Parathyroid adenoma (tissue), 2 donors: ENCODE results near the gene KRT37.
"Not testable (repeated sequence)": the region's sequence is repeated elsewhere in the genome, so short reads cannot be mapped to it uniquely, and the experiment has no call there.

Experiments used
- H2AFZ ChIP-seq: fragments of 300-600 bp; sonication (generic); one replicate; pipeline ENCODE4 v1.7.0; 2017; ENCODE audit warnings: antibody characterized with exemption, mild to moderate bottlenecking
- H3K27ac ChIP-seq: fragments of 300-600 bp; sonication (generic); one replicate; pipeline ENCODE4 v1.7.0; 2017
- H3K27me3 ChIP-seq: fragments of 300-600 bp; sonication (generic); one replicate; pipeline ENCODE4 v1.7.0; 2017; ENCODE audit warnings: low read length; ENCODE audit not compliant: control insufficient read depth, insufficient read depth
- H3K36me3 ChIP-seq: fragments of 300-600 bp; sonication (generic); one replicate; pipeline ENCODE4 v1.7.0; 2017; ENCODE audit warnings: low read length; ENCODE audit not compliant: control insufficient read depth, insufficient read depth
- H3K4me1 ChIP-seq: fragments of 300-600 bp; sonication (generic); one replicate; pipeline ENCODE4 v1.7.0; 2017; ENCODE audit warnings: control low read depth
- H3K4me2 ChIP-seq: fragments of 300-600 bp; sonication (generic); one replicate; pipeline ENCODE4 v1.7.0; 2017; ENCODE audit warnings: low read length
- H3K4me3 ChIP-seq: fragments of 300-600 bp; sonication (generic); one replicate; pipeline ENCODE4 v1.7.0; 2017; ENCODE audit warnings: low read depth, low read length
- H3K79me2 ChIP-seq: fragments of 300-600 bp; sonication (generic); one replicate; pipeline ENCODE4 v1.7.0; 2017; ENCODE audit warnings: control low read depth
- H3K9ac ChIP-seq: fragments of 300-600 bp; sonication (generic); one replicate; pipeline ENCODE4 v1.7.0; 2017; ENCODE audit warnings: mild to moderate bottlenecking
- H3K9me3 ChIP-seq: fragments of 300-600 bp; sonication (generic); one replicate; pipeline ENCODE4 v1.7.0; 2017; ENCODE audit warnings: low read length; ENCODE audit not compliant: control insufficient read depth
- TF ChIP-seq, protein P1 (sequence below): fragments of 300-600 bp; sonication (generic); IDR thresholded peaks from one replicate; pipeline ENCODE4 v1.7.0; 2017; ENCODE audit warnings: antibody characterized with exemption, mild to moderate bottlenecking
- donor health status: primary hyperparathyroidism.

The KRT37 gene

DNA sequence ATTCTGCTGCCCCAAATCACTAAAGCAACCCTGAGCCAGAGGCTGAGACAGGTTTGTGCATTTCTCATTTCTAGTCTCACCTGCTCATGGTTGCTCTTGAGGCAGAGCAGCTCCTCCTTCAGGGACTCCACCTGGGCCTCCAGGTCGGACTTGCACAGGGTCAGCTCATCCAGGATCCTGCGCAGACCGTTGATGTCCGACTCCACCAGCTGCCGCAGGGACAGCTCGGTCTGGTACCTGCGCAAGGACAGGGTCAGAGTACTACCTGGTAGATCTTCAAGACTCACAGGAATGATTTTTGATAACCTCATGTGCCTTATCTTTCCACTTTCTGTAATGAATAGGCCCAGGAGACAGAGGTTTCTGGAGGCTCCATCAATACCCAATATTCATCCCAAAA lies 28.0 kb downstream of the KRT37 start:
- H3K9me3 ChIP-seq = no peaks in the 10 kb centered on the region
- H3K27me3 ChIP-seq = no peaks in the 10 kb centered on the region
- no peaks in the 10 kb centered on the region for H3K4me1 ChIP-seq
- TF ChIP-seq, protein P1, sequence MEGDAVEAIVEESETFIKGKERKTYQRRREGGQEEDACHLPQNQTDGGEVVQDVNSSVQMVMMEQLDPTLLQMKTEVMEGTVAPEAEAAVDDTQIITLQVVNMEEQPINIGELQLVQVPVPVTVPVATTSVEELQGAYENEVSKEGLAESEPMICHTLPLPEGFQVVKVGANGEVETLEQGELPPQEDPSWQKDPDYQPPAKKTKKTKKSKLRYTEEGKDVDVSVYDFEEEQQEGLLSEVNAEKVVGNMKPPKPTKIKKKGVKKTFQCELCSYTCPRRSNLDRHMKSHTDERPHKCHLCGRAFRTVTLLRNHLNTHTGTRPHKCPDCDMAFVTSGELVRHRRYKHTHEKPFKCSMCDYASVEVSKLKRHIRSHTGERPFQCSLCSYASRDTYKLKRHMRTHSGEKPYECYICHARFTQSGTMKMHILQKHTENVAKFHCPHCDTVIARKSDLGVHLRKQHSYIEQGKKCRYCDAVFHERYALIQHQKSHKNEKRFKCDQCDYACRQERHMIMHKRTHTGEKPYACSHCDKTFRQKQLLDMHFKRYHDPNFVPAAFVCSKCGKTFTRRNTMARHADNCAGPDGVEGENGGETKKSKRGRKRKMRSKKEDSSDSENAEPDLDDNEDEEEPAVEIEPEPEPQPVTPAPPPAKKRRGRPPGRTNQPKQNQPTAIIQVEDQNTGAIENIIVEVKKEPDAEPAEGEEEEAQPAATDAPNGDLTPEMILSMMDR = no peak
- H2AFZ ChIP-seq = no peak overlapping the region
- no peak overlapping the region for H3K9ac ChIP-seq
- H3K36me3 ChIP-seq = no peaks in the 10 kb centered on the region
- H3K27ac ChIP-seq = no peak overlapping the region
- no peaks in the 10 kb centered on the region for H3K79me2 ChIP-seq
- H3K4me3 ChIP-seq = no peak overlapping the region
- no peak overlapping the region for H3K4me2 ChIP-seq

DNA sequence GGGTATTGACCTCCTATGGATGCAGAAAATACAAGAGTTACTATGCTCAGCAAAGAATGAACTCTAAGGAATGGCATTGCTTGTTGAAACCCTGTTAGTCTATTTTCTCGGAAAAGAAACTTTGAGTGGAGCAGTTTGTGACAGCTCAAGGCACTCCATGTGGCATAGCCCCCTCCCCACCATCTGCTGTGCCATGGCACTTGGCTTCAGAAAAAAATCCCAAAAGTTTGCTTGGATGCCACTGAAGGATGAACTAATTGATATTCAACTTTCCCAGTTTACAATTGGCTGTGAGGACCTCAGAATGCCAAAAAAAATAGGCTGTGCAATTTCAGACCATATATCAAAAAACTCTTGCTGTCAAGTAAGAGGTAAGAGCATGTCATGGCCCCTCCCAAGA lies 28.8 kb downstream of the KRT37 start:
- TF ChIP-seq, protein P1 = no peak
- no peak overlapping the region for H3K27ac ChIP-seq

DNA sequence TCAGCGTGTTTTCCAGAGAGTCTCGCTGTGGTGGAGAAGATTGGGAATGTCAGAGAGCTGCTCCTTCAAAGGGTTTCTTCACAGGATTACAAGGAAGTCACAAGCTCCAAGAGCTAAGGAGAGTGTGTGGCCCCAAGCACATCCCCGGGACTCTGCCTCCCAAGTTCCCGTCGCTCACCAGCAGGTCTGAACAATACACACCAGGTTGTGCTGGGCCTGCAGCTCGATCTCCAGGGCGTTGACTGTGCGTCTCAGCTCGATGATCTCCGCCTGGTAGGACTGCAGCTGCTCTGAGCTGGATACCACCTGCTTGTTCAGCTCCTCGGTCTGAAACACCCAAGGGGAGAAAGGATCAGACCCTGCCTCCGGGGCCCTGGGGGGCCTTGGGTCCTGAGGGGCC lies 29.3 kb downstream of the KRT37 start:
- H3K4me1 ChIP-seq, H3K36me3 ChIP-seq, H3K4me3 ChIP-seq, H3K27me3 ChIP-seq, H3K9me3 ChIP-seq, H3K4me2 ChIP-seq, H3K79me2 ChIP-seq, H3K27ac ChIP-seq, H2AFZ ChIP-seq, H3K9ac ChIP-seq: not testable (repeated sequence)

More for the DNA sequence above, 28.8 kb downstream of the KRT37 start:
- Histone ChIP-seq H3K27me3 (no peaks in the 10 kb centered on the region), H3K36me3 (no peaks in the 10 kb centered on the region), H3K4me2 (no peak overlapping the region), H3K79me2 (no peaks in the 10 kb centered on the region), H3K9ac (no peak overlapping the region), H2AFZ (no peak overlapping the region), H3K4me1 (no peaks in the 10 kb centered on the region), H3K4me3 (no peak overlapping the region), H3K9me3 (no peaks in the 10 kb centered on the region)

DNA sequence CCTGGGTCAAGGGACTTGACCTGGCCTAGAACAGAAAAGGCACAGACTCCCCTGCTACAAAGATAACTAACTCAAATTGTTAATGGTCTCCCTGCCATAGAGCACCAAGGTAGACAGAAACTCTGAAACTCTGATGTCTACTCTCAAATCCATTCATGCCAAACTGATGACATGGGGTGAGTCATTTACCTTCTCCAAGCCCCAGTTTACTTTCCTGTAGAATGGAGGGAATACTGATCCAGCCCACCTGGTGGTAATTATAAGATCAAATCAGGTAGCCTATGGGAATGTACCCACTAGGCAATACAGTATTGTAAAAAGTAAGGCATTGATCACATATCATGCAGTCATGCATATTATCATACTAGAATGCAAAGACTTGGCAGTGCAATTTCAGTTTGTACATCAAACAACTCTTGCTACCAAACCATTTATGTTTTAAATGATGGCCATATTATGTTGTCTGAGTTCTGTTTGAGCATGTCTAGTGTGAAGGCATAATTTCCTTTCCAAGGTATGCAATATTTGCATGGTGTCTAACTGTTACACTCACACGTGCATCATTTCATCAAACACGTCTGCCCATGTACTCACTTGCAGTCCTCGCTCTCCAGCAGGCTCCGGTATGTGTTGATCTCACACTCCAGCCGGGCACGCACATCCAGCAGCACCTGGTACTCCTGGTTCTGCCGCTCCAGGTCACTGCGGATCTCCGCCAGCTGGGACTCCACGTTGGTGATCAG lies 30.0 kb downstream of the KRT37 start:
- Histone ChIP-seq H3K4me1 (no peaks in the 10 kb centered on the region), H3K4me3 (no peak overlapping the region), H3K27me3 (no peaks in the 10 kb centered on the region), H3K36me3 (no peaks in the 10 kb centered on the region), H2AFZ (no peak overlapping the region), H3K9ac (no peak overlapping the region), H3K27ac (no peak overlapping the region), H3K9me3 (no peaks in the 10 kb centered on the region), H3K4me2 (no peak overlapping the region), H3K79me2 (no peaks in the 10 kb centered on the region)
- TF ChIP-seq, protein P1 = no peak

DNA sequence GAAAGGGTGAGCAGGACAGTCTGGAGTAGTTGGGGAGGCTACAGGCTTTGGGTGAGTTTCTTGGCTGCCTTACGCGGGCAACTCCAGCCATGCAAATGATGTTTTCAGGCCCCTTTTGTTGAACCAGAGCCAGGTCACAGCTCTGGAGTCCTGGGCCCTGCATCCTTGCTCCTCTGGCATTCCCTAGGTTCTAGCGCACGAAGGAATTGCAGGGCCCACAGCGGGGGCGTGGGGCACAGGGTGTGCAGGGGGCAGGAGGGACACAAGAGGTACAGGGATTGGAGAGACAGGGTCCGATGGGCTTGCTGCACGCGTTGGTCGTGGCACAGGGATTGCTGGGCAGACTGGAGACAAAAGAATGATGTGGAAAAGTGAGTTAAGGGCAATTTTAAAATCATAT lies 30.6 kb downstream of the KRT37 start:
- H3K4me3 ChIP-seq = no peak overlapping the region
- no peak overlapping the region for H3K9ac ChIP-seq
- no peak overlapping the region for H3K27ac ChIP-seq
- no peaks in the 10 kb centered on the region for H3K9me3 ChIP-seq
- H3K79me2 ChIP-seq = no peaks in the 10 kb centered on the region
- no peaks in the 10 kb centered on the region for H3K4me1 ChIP-seq
- no peak overlapping the region for H2AFZ ChIP-seq
- TF ChIP-seq, protein P1 = no peak
- no peak overlapping the region for H3K4me2 ChIP-seq
- no peaks in the 10 kb centered on the region for H3K27me3 ChIP-seq
- H3K36me3 ChIP-seq = no peaks in the 10 kb centered on the region
